Caco-2 (cell line): Measurements from ENCODE around the gene EVA1A. TPM values are rescaled to one million over a fixed set of nuclear protein-coding genes. Genes with fewer than 3 reads are reported as not detected.

ENCODE experiments used
- BruUV-seq: library from RNA; stranded (reverse); fragments of 400-500 nt; replicated peaks from 2 replicates; lab custom pipeline; 2021; lab: Mats Ljungman, UMichigan
- CTCF ChIA-PET: fragments of 300-600 bp; sonication (Branson Sonifier 250); formaldehyde crosslinking; loops from one replicate; lab custom pipeline; 2022; ENCODE audit warnings: antibody characterized with exemption; lab: Charles Lee
- POLR2A ChIA-PET: fragments of 300-600 bp; sonication (Branson Sonifier 250); formaldehyde crosslinking; loops from one replicate; lab custom pipeline; 2022; ENCODE audit warnings: antibody characterized with exemption; lab: Charles Lee
- DNase-seq, 2 experiments: peaks; one replicate each; pipeline versions ENCODE4 v3.0.0 to v3.0.0-alpha.2; 2020 to 2022
- H3K27me3 ChIP-seq: replicated peaks from 2 replicates; pipeline ENCODE4 v1.6.0; 2011; ENCODE audit warnings: low read length; ENCODE audit not compliant: control insufficient read depth, insufficient read depth
- H3K36me3 ChIP-seq: 2 replicates; pipeline ENCODE4 v1.5.1; 2011; ENCODE audit warnings: low read length; ENCODE audit not compliant: control insufficient read depth, insufficient read depth
- H3K4me1 ChIP-seq: fragments of 250-450 bp; sonication (Bioruptor Pico); 2 replicates; pipeline ENCODE4 v1.5.1; 2020; ENCODE audit warnings: mild to moderate bottlenecking
- H3K4me3 ChIP-seq: 2 replicates; pipeline ENCODE4 v1.5.1; 2011; ENCODE audit warnings: low read depth, mild to moderate bottlenecking, control low read depth, low read length
- H3K9me3 ChIP-seq: fragments of 250-450 bp; sonication (Bioruptor Pico); 2 replicates; pipeline ENCODE4 v1.5.1; 2020; ENCODE audit warnings: mild to moderate bottlenecking, moderate library complexity
- H3K27ac Mint-ChIP-seq: one replicate; pipeline ENCODE4 v1.8.0; 2022; ENCODE audit warnings: mixed read lengths; ENCODE audit not compliant: unreplicated experiment
- H3K27me3 Mint-ChIP-seq: one replicate; pipeline ENCODE4 v1.8.0; 2022; ENCODE audit warnings: mixed read lengths; ENCODE audit not compliant: insufficient read depth, unreplicated experiment
- H3K36me3 Mint-ChIP-seq: one replicate; pipeline ENCODE4 v1.8.0; 2022; ENCODE audit warnings: mild to moderate bottlenecking, mixed read lengths; ENCODE audit not compliant: insufficient read depth, unreplicated experiment
- H3K4me1 Mint-ChIP-seq: one replicate; pipeline ENCODE4 v1.8.0; 2022; ENCODE audit warnings: low read depth, mixed read lengths; ENCODE audit not compliant: unreplicated experiment
- H3K4me3 Mint-ChIP-seq: one replicate; pipeline ENCODE4 v1.8.0; 2022; ENCODE audit warnings: mild to moderate bottlenecking, moderate library complexity, mixed read lengths; ENCODE audit not compliant: unreplicated experiment
- H3K9me3 Mint-ChIP-seq: one replicate; pipeline ENCODE4 v1.8.0; 2022; ENCODE audit warnings: mixed read lengths; ENCODE audit not compliant: unreplicated experiment
- CTCF ChIP-seq, 2 experiments: fragments of 200-600 bp in 1 of 2; IDR thresholded peaks; 1 replicate in 1 of 2; 2 replicates in 1 of 2; pipeline versions ENCODE4 v1.5.1 to v1.8.0; 2011 to 2022; ENCODE audit warnings: antibody characterized with exemption in 1 of 2, control low read depth in 1 of 2, inconsistent platforms in 1 of 2, low read depth in 1 of 2, low read length in 1 of 2, mild to moderate bottlenecking in 1 of 2, moderate library complexity in 1 of 2; ENCODE audit not compliant: insufficient read depth in 1 of 2, severe bottlenecking in 1 of 2, unreplicated experiment in 1 of 2
- intact Hi-C: fragments of 100-400 bp; cut with micrococcal nuclease; formaldehyde crosslinking; loops from one replicate; pipeline ENCODE4 v1.10.0; 2022; ENCODE audit not compliant: unreplicated experiment
- total RNA-seq: library from RNA; stranded (reverse); gene quantifications from 2 replicates; pipeline ENCODE4 v1.2.3, GENCODE V29; 2022

EVA1A gene
- total RNA-seq, 1 experiment from 2014 or later: 0.25 TPM

- Mint-ChIP-seq H3K36me3 (no peaks in the 10 kb centered on the region), H3K4me3 (no peak overlapping the region), H3K4me1 (no peaks in the 10 kb centered on the region), H3K9me3 (peaks cover 23% of the 10 kb centered on the region), H3K27me3 (no peaks in the 10 kb centered on the region), H3K27ac (no peak overlapping the region)
- POLR2A ChIA-PET: no interaction called here
- CTCF ChIA-PET: no interaction called here
- H3K27me3 ChIP-seq: no peaks in the 10 kb centered on the region
- intact Hi-C loops: no loop called here
- H3K4me3 ChIP-seq: no peak overlapping the region
- no TSS peak for BruUV-seq
- no peak for TF ChIP-seq CTCF (IDR thresholded peaks at IDR 0.05; ENCODE audit: insufficient read depth in 1 of 2, low read depth in 1 of 2, low read length in 1 of 2, severe bottlenecking in 1 of 2, unreplicated experiment in 1 of 2)
- H3K4me1 ChIP-seq: no peaks in the 10 kb centered on the region
- H3K9me3 ChIP-seq: peaks cover 14% of the 10 kb centered on the region
- DNase-seq: no peak
- no peaks in the 10 kb centered on the region for H3K36me3 ChIP-seq
Observed at GRCh38 chr2:75505012-75505411, 55.7 kb downstream of the EVA1A start.

- no peaks in the 10 kb centered on the region for H3K27me3 Mint-ChIP-seq
- no peaks in the 10 kb centered on the region for H3K36me3 Mint-ChIP-seq
- peaks cover 12% of the 10 kb centered on the region for H3K9me3 Mint-ChIP-seq
- H3K4me1 Mint-ChIP-seq: no peaks in the 10 kb centered on the region
- no peak overlapping the region for H3K27ac Mint-ChIP-seq
- Histone ChIP-seq H3K4me1 (no peaks in the 10 kb centered on the region), H3K36me3 (no peaks in the 10 kb centered on the region), H3K4me3 (no peak overlapping the region), H3K9me3 (no peaks in the 10 kb centered on the region), H3K27me3 (no peaks in the 10 kb centered on the region)
- TF ChIP-seq CTCF (IDR thresholded peaks at IDR 0.05; ENCODE audit: insufficient read depth in 1 of 2, low read depth in 1 of 2, low read length in 1 of 2, severe bottlenecking in 1 of 2, unreplicated experiment in 1 of 2): no peak
- H3K4me3 Mint-ChIP-seq: no peak overlapping the region
- BruUV-seq: no TSS peak
- DNase-seq: no peak
- intact Hi-C loops: no loop called here
- ChIA-PET CTCF (no interaction called here), POLR2A (no interaction called here)
Observed at GRCh38 chr2:75503048-75503607, 57.6 kb downstream of the EVA1A start.

GRCh38 chr2:75500633-75501032, 60.1 kb downstream of the EVA1A start:
- no peak for TF ChIP-seq CTCF (IDR thresholded peaks at IDR 0.05; ENCODE audit: insufficient read depth in 1 of 2, low read depth in 1 of 2, low read length in 1 of 2, severe bottlenecking in 1 of 2, unreplicated experiment in 1 of 2)
- Mint-ChIP-seq H3K27me3 (no peaks in the 10 kb centered on the region), H3K4me1 (no peaks in the 10 kb centered on the region), H3K4me3 (no peak overlapping the region), H3K27ac (no peak overlapping the region), H3K36me3 (no peaks in the 10 kb centered on the region), H3K9me3 (no peaks in the 10 kb centered on the region)
- intact Hi-C loops: no loop called here
- Histone ChIP-seq H3K9me3 (no peaks in the 10 kb centered on the region), H3K4me1 (no peaks in the 10 kb centered on the region), H3K4me3 (no peak overlapping the region), H3K27me3 (no peaks in the 10 kb centered on the region), H3K36me3 (no peaks in the 10 kb centered on the region)
- POLR2A ChIA-PET: no interaction called here
- CTCF ChIA-PET: no interaction called here
- no TSS peak for BruUV-seq
- no peak for DNase-seq
